ENCODE results near the gene METTL25B.

METTL25B gene

GRCh38 chr1:156700736-156701531, 27.3 kb upstream of the METTL25B start:
- DNase-seq (ENCODE audit: low spot score), result no peak

- DNase-seq (ENCODE audit: low spot score), result no peak
Observed at GRCh38 chr1:156703336-156703735, 24.9 kb upstream of the METTL25B start.

GRCh38 chr1:156703741-156704140, 24.5 kb upstream of the METTL25B start:
- DNase-seq (ENCODE audit: low spot score), result no peak

DNA sequence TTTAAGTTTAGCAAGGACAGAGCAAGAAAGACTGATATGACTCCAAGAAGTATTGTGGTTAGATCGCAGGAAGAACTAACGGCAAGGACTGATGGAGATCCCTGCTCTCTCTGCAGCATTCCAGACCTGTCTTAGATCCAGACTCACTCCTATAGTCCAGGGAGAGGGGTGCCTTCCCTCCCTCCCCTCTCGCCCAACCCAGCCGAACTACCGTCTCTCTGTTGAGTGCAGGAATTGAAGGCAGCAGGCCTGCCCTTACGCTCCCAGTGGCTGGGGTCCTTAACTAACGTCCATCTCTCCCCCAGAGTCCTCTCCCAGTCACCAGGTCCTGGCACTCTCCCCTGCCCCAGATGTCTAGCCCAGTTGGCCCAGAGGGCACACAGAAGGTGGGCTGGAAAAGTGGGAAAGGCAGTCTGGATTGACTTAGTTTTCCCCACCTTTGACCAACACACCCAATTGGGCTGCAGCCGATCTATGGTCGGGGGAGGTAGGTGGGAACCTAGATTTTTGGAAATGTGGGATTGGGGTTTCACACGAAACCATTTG, 24.0 kb upstream of the METTL25B start:
- no peak for DNase-seq (ENCODE audit: low spot score)

DNA sequence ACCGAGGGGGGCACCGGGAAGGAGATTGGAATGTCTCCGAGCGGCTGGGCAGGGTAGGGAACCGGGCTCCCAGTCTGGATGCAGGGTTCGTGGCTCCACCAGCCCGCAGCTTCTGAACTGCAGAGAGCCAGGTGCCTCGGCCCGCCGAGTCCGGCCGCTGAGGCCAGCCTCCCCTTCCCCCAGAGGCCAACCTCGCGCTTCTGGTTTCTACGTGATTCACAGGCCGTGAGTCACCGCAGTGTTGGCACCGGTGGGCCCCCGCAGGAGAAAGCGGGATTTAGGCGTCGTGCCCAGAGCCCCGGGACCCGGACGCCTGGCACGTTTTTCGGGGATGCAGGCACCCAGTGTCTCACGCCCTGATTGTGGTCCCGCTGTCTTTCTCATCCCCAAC, 23.3 kb upstream of the METTL25B start:
- DNase-seq (ENCODE audit: low spot score), result no peak

DNA sequence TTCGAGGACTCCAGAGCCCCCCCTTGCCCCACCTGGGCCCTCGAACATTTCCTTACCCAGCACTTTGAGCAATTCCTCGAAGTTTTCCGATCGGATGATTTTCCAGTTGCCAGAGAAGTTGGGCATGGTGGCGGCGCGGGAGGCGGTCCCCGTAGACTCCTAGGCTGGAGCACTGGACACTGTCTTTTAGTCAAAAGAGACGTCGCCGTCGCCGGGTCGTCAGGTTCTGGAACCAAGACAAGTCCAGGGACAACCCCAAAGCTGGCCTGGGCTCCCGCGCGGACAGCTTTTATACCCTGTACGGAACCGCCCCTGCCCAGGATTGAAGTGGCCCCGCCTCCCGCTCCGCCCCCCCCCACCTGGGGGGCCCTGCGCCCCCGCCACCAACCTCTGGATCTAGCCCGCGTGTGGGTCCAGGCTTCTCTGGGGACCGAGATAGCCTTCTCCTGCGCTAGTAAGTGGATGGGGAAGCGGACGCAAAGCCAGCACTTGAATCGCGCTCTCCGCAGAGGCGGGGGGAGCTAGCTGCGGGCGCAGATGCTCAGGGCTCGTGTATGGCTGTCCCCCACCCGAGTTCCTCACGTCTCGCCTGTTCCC, 22.9 kb upstream of the METTL25B start, which contains the start of gene CRABP2:
TSS of gene CRABP2 (minus strand) at position 263 of the 597 bp plus-strand sequence. CDS start at position 126, 137 bp downstream.
- no peak for DNase-seq (ENCODE audit: low spot score)

- DNase-seq (ENCODE audit: low spot score), result no peak
Observed at GRCh38 chr1:156705918-156706656, 22.2 kb upstream of the METTL25B start.

- no peak for DNase-seq (ENCODE audit: low spot score)
Observed at GRCh38 chr1:156706657-156707416, 21.4 kb upstream of the METTL25B start.

- DNase-seq (ENCODE audit: low spot score), result no peak
Observed at GRCh38 chr1:156707417-156708217, 20.7 kb upstream of the METTL25B start.

- DNase-seq (ENCODE audit: low spot score), result no peak
Observed at GRCh38 chr1:156708218-156708661, 20.0 kb upstream of the METTL25B start.

DNA sequence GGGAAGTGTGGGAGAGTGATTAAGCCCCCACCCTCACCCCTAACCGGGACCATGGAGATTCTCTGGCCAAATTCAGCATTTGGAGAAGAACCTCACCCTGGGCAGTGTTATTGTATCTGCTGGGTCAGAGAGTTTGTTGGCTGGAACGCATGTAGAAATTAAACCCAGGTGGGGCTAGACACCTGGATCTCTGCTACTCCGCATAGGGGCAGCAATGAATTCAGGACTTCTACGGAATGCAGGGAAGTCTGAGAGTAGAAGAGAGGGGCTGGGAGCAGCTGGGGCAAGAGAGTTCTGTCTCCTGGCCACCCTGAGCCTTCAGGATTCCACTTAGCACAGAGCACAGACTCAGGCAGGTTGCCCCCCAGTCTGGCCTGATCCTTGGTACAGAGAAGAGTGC, 19.2 kb upstream of the METTL25B start:
- no peak for DNase-seq (ENCODE audit: low spot score)

- no peak for DNase-seq (ENCODE audit: low spot score)
Observed at GRCh38 chr1:156709757-156710489, 18.3 kb upstream of the METTL25B start.

GRCh38 chr1:156711011-156711817, 17.1 kb upstream of the METTL25B start:
- no peak for DNase-seq (ENCODE audit: low spot score)

- DNase-seq (ENCODE audit: low spot score), result no peak
Observed at GRCh38 chr1:156712626-156713025, 15.6 kb upstream of the METTL25B start.

GRCh38 chr1:156714830-156715229, 13.4 kb upstream of the METTL25B start:
- DNase-seq (ENCODE audit: low spot score), result no peak

GRCh38 chr1:156717351-156717750, 10.9 kb upstream of the METTL25B start:
- no peak for DNase-seq (ENCODE audit: low spot score)

DNA sequence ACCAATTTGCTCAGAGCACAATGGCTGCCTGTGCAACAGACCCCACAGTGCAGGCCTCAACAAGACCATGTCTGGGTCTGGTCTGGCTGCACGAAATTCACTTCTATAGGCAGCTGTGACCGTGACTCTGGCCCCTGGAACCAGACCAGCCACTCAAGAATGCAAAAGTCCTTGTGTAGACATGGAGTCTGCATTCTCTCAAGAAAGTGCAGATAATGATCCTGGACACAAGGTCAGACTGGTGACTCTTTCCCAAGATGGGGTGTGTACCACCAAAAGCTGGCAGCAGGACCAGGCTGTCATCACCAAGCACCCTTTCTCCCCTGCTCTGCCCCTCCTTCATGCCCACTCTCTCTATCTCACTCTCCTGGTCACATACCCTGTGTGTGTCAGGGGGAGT, 7.1 kb upstream of the METTL25B start:
- DNase-seq (ENCODE audit: low spot score), result no peak

DNA sequence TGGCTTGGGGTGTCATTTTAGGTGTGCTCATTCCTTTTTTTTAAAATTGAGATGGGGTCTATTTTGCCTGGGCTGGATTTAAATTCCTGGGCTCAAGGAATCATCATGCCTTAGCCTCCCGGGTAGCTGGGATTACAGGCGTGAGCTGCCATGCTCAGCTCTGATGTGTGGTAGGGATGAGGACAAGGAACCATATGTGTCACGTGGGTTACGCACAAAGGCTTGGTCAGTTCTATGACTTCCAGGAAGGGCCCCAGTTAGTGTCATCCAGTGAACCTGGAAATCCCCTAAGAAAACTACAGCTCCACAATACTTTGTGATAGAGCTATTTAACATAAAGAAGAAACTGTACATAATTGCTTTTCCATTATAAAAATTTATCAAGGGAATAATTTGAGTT, 6.7 kb upstream of the METTL25B start:
- no peak for DNase-seq (ENCODE audit: low spot score)

DNA sequence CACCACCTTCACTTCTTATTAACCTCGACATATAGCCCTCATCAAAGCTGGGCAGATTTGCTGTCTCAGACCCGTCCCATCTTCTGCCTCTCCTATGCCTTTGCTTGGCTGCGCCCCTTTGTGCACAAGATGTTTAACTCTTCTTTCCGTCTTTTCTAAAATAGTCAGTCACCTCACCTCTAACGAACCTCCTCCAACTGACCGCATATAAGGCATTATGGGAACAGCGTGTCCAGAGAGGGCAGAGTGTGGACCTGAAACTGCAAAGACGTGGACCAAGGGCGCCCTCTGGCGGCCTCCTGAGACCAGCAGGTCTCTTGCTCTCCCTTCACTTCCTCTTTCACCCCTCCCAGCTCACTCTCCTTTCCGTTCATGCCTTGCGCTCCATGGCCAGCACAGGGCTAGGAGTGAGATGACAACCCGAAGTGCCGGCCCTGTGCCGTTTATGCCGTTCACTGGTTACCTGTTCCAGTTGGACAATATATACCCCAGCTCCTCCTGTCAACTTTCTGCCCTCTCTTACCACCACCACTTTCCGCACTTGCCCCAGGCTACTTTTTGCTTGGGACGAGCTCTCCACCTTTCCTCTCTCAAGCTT, 2.5 kb upstream of the METTL25B start:
- peak; percentile 88 for DNase-seq (ENCODE audit: low spot score)
